HEK293 (cell line): ENCODE data around the gene METAP1D.

Source experiments
- CTCF ChIA-PET: fragments of 350-600 bp; formaldehyde crosslinking; extraction: SDS; loops from one replicate; lab custom pipeline; 2021; ENCODE audit warnings: antibody characterized with exemption; lab: Yijun Ruan, JAX
- POLR2A ChIA-PET: fragments of 300-600 bp; formaldehyde crosslinking; extraction: SDS; loops from one replicate; lab custom pipeline; 2020; ENCODE audit warnings: antibody characterized with exemption, inconsistent platforms; lab: Yijun Ruan, JAX
- H3K27ac ChIP-seq: fragments of 200-500 bp; sonication (Bioruptor generic); 2 replicates; pipeline ENCODE4 v1.5.1; 2014; ENCODE audit warnings: low read depth, low read length, control low read depth, inconsistent platforms; ENCODE audit errors: extremely low read depth
- H3K36me3 ChIP-seq, 2 experiments: fragments of 200-500 bp in 1 of 2; sonication (Bioruptor generic) in 1 of 2; 1 replicate in 1 of 2; 2 replicates in 1 of 2; pipeline ENCODE4 v1.5.1; 2014 to 2017; ENCODE audit warnings: inconsistent platforms in 2 of 2, low read length in 2 of 2; ENCODE audit not compliant: control insufficient read depth in 2 of 2, insufficient read depth in 1 of 2
- H3K4me1 ChIP-seq: fragments of 200-500 bp; sonication (Bioruptor generic); 2 replicates; pipeline ENCODE4 v1.5.1; 2014; ENCODE audit warnings: mild to moderate bottlenecking, low read length, inconsistent platforms; ENCODE audit not compliant: control insufficient read depth, insufficient read depth
- H3K4me3 ChIP-seq: 2 replicates; pipeline ENCODE4 v1.5.1; 2011; ENCODE audit warnings: low read depth, mild to moderate bottlenecking, control low read depth, low read length, moderate library complexity
- H3K9me3 ChIP-seq: fragments of 200-500 bp; sonication (Bioruptor generic); 2 replicates; pipeline ENCODE4 v1.5.1; 2014; ENCODE audit warnings: low read depth, low read length, inconsistent platforms; ENCODE audit not compliant: control insufficient read depth, insufficient read depth
- EGR2 ChIP-seq: fragments of 450-650 bp; formaldehyde crosslinking; IDR thresholded peaks from 2 replicates; pipeline ENCODE4 v1.5.1; 2016; ENCODE audit warnings: low read depth, missing biosample characterization, missing genetic modification characterization
- GLI4 ChIP-seq: fragments of 450-650 bp; formaldehyde crosslinking; IDR thresholded peaks from 2 replicates; pipeline ENCODE4 v1.5.1; 2016; ENCODE audit warnings: missing biosample characterization, missing genetic modification characterization
- GLIS1 ChIP-seq: fragments of 450-650 bp; formaldehyde crosslinking; IDR thresholded peaks from 2 replicates; pipeline ENCODE4 v1.5.1; 2016; ENCODE audit warnings: missing biosample characterization, missing genetic modification characterization
- IKZF3 ChIP-seq: fragments of 450-650 bp; IDR thresholded peaks from 2 replicates; pipeline ENCODE4 v1.5.0; 2018; ENCODE audit warnings: missing biosample characterization, mild to moderate bottlenecking, missing genetic modification characterization, moderate library complexity
- MYNN ChIP-seq: fragments of 450-650 bp; formaldehyde crosslinking; IDR thresholded peaks from 2 replicates; pipeline ENCODE4 v1.5.1; 2016; ENCODE audit warnings: missing biosample characterization, missing genetic modification characterization, borderline replicate concordance
- SCRT2 ChIP-seq: fragments of 450-650 bp; formaldehyde crosslinking; IDR thresholded peaks from 2 replicates; pipeline ENCODE4 v1.5.1; 2016; ENCODE audit warnings: missing biosample characterization, missing genetic modification characterization
- SETDB1 ChIP-seq: IDR thresholded peaks from one replicate; pipeline ENCODE4 v1.6.1; 2017; ENCODE audit warnings: mild to moderate bottlenecking, low read length, moderate library complexity, mixed read lengths; ENCODE audit not compliant: insufficient read length
- SP7 ChIP-seq: fragments of 450-650 bp; formaldehyde crosslinking; IDR thresholded peaks from 2 replicates; pipeline ENCODE4 v1.5.1; 2016; ENCODE audit warnings: missing biosample characterization, missing genetic modification characterization
- ZBTB11 ChIP-seq: fragments of 450-650 bp; formaldehyde crosslinking; conservative IDR thresholded peaks from 2 replicates; pipeline ENCODE4 v1.5.1; 2016; ENCODE audit warnings: low read depth, missing biosample characterization, missing genetic modification characterization
- ZBTB17 ChIP-seq: fragments of 450-650 bp; formaldehyde crosslinking; IDR thresholded peaks from 2 replicates; pipeline ENCODE4 v1.5.1; 2016; ENCODE audit warnings: missing biosample characterization, missing genetic modification characterization
- ZBTB6 ChIP-seq: fragments of 450-650 bp; formaldehyde crosslinking; IDR thresholded peaks from 2 replicates; pipeline ENCODE4 v1.5.1; 2017; ENCODE audit warnings: missing biosample characterization, missing genetic modification characterization
- ZBTB8A ChIP-seq: fragments of 450-650 bp; formaldehyde crosslinking; IDR thresholded peaks from 2 replicates; pipeline ENCODE4 v1.5.1; 2016; ENCODE audit warnings: missing biosample characterization, missing genetic modification characterization
- ZFP37 ChIP-seq: fragments of 450-650 bp; formaldehyde crosslinking; IDR thresholded peaks from 2 replicates; pipeline ENCODE4 v1.5.1; 2016; ENCODE audit warnings: missing biosample characterization, missing genetic modification characterization
- ZFP69B ChIP-seq: fragments of 450-650 bp; formaldehyde crosslinking; IDR thresholded peaks from 2 replicates; pipeline ENCODE4 v1.5.1; 2016; ENCODE audit warnings: missing biosample characterization, missing genetic modification characterization
- ZNF121 ChIP-seq: fragments of 450-650 bp; formaldehyde crosslinking; IDR thresholded peaks from 2 replicates; pipeline ENCODE4 v1.5.1; 2016; ENCODE audit warnings: missing biosample characterization, missing genetic modification characterization
- ZNF146 ChIP-seq: fragments of 450-650 bp; formaldehyde crosslinking; IDR thresholded peaks from 2 replicates; pipeline ENCODE4 v1.5.1; 2016; ENCODE audit warnings: missing biosample characterization, missing genetic modification characterization
- ZNF175 ChIP-seq: fragments of 450-650 bp; formaldehyde crosslinking; IDR thresholded peaks from 2 replicates; pipeline ENCODE4 v1.5.1; 2016; ENCODE audit warnings: missing biosample characterization, missing genetic modification characterization
- ZNF19 ChIP-seq: fragments of 450-650 bp; formaldehyde crosslinking; IDR thresholded peaks from 2 replicates; pipeline ENCODE4; 2016; ENCODE audit warnings: missing biosample characterization, missing genetic modification characterization, low read depth
- ZNF214 ChIP-seq: fragments of 450-650 bp; formaldehyde crosslinking; IDR thresholded peaks from 2 replicates; pipeline ENCODE4 v1.5.1; 2017; ENCODE audit warnings: missing biosample characterization, mild to moderate bottlenecking, missing genetic modification characterization, borderline replicate concordance
- ZNF24 ChIP-seq: fragments of 450-650 bp; formaldehyde crosslinking; IDR thresholded peaks from 2 replicates; pipeline ENCODE4 v1.5.1; 2016; ENCODE audit warnings: missing biosample characterization, missing genetic modification characterization
- ZNF311 ChIP-seq: fragments of 450-650 bp; formaldehyde crosslinking; IDR thresholded peaks from 2 replicates; pipeline ENCODE4 v1.5.1; 2017; ENCODE audit warnings: missing biosample characterization, missing genetic modification characterization, borderline replicate concordance
- ZNF335 ChIP-seq: fragments of 450-650 bp; formaldehyde crosslinking; conservative IDR thresholded peaks from 2 replicates; pipeline ENCODE4 v1.5.1; 2016; ENCODE audit warnings: missing biosample characterization, missing genetic modification characterization
- ZNF426 ChIP-seq: fragments of 450-650 bp; formaldehyde crosslinking; IDR thresholded peaks from 2 replicates; pipeline ENCODE4 v1.5.1; 2017; ENCODE audit warnings: missing biosample characterization, missing genetic modification characterization, mild to moderate bottlenecking, inconsistent platforms, moderate library complexity
- ZNF473 ChIP-seq: fragments of 450-650 bp; formaldehyde crosslinking; IDR thresholded peaks from 2 replicates; pipeline ENCODE4 v1.5.1; 2017; ENCODE audit warnings: missing biosample characterization, missing genetic modification characterization
- ZNF530 ChIP-seq: fragments of 450-650 bp; formaldehyde crosslinking; IDR thresholded peaks from 2 replicates; pipeline ENCODE4 v1.5.1; 2016; ENCODE audit warnings: low read depth, missing biosample characterization, missing genetic modification characterization
- ZNF639 ChIP-seq: fragments of 450-650 bp; formaldehyde crosslinking; IDR thresholded peaks from 2 replicates; pipeline ENCODE4 v1.5.1; 2016; ENCODE audit warnings: missing biosample characterization, missing genetic modification characterization
- ZNF660 ChIP-seq: fragments of 450-650 bp; IDR thresholded peaks from 2 replicates; pipeline ENCODE4 v1.5.1; 2018; ENCODE audit warnings: missing biosample characterization, mild to moderate bottlenecking, missing genetic modification characterization
- ZNF792 ChIP-seq: fragments of 450-650 bp; formaldehyde crosslinking; IDR thresholded peaks from 2 replicates; pipeline ENCODE4 v1.5.1; 2016; ENCODE audit warnings: missing biosample characterization, missing genetic modification characterization
- ZNF830 ChIP-seq: fragments of 450-650 bp; IDR thresholded peaks from 2 replicates; pipeline ENCODE4 v1.5.0; 2018; ENCODE audit warnings: missing biosample characterization, missing genetic modification characterization, low read depth, mild to moderate bottlenecking, moderate library complexity
- TF ChIP-seq, protein P1 (sequence below): fragments of 450-650 bp; formaldehyde crosslinking; IDR thresholded peaks from 2 replicates; pipeline ENCODE4 v1.5.1; 2017; ENCODE audit warnings: missing biosample characterization, mild to moderate bottlenecking, missing genetic modification characterization, moderate library complexity
- TF ChIP-seq, protein P2 (sequence below): fragments of 450-650 bp; formaldehyde crosslinking; IDR thresholded peaks from 2 replicates; pipeline ENCODE4 v1.5.1; 2017; ENCODE audit warnings: missing biosample characterization, missing genetic modification characterization

The METAP1D gene

GRCh38 chr2:172056293-172056692 lies 56.5 kb downstream of the METAP1D start:
- ChIA-PET POLR2A (interaction anchor here (1.0 kb wide), 1 partner anchor 43 kb away, joined by 3 read pairs; no protein-coding TSS in a partner anchor), CTCF (no interaction called here)
- peaks cover 14% of the 10 kb centered on the region for H3K4me1 ChIP-seq
- no peak overlapping the region for H3K4me3 ChIP-seq
- H3K27ac ChIP-seq, result no peak overlapping the region
- no peaks in the 10 kb centered on the region for H3K9me3 ChIP-seq
- H3K36me3 ChIP-seq, result no peaks in the 10 kb centered on the region
- no peak for TF ChIP-seq EGR2 (tag by site-specific recombination)
- TF ChIP-seq ZNF660 (tag by site-specific recombination), result peak; percentile 16; the same call in 1 of the 2 replicates
- TF ChIP-seq SCRT2 (tag by site-specific recombination), result peak; percentile 60
- no peak for TF ChIP-seq ZNF530 (tag by site-specific recombination)
- TF ChIP-seq ZNF426 (tag by site-specific recombination), result no peak
- TF ChIP-seq ZFP69B (tag by site-specific recombination), result no peak
- TF ChIP-seq GLI4 (tag by site-specific recombination), result no peak
- no peak for TF ChIP-seq SETDB1
- TF ChIP-seq, protein P1, sequence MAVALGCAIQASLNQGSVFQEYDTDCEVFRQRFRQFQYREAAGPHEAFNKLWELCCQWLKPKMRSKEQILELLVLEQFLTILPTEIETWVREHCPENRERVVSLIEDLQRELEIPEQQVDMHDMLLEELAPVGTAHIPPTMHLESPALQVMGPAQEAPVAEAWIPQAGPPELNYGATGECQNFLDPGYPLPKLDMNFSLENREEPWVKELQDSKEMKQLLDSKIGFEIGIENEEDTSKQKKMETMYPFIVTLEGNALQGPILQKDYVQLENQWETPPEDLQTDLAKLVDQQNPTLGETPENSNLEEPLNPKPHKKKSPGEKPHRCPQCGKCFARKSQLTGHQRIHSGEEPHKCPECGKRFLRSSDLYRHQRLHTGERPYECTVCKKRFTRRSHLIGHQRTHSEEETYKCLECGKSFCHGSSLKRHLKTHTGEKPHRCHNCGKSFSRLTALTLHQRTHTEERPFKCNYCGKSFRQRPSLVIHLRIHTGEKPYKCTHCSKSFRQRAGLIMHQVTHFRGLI (tag by site-specific recombination), result 0 out of 2 replicates have a peak, but pooled peaks have one; percentile 80
- no peak for TF ChIP-seq ZNF473 (tag by site-specific recombination)
- peak; percentile 8; the same call in 1 of the 2 replicates for TF ChIP-seq ZNF335 (tag by site-specific recombination)
- TF ChIP-seq ZNF24 (tag by site-specific recombination), result peak; percentile 63; the same call in 1 of the 2 replicates
- TF ChIP-seq SP7 (tag by site-specific recombination), result no peak
- TF ChIP-seq ZNF175, result no peak
- no peak for TF ChIP-seq ZNF121 (tag by site-specific recombination)
- TF ChIP-seq ZBTB11, result no peak
- peak; percentile 14; the same call in 1 of the 2 replicates for TF ChIP-seq GLIS1 (tag by site-specific recombination)
- no peak for TF ChIP-seq ZNF146 (tag by site-specific recombination)
- TF ChIP-seq ZNF214, result no peak
- TF ChIP-seq ZNF792 (tag by site-specific recombination), result no peak
- no peak for TF ChIP-seq ZNF19 (tag by site-specific recombination)
- TF ChIP-seq ZNF311 (tag by site-specific recombination), result no peak
- no peak for TF ChIP-seq ZFP37 (tag by site-specific recombination)
- no peak for TF ChIP-seq ZNF639 (tag by site-specific recombination)
- TF ChIP-seq, protein P2, sequence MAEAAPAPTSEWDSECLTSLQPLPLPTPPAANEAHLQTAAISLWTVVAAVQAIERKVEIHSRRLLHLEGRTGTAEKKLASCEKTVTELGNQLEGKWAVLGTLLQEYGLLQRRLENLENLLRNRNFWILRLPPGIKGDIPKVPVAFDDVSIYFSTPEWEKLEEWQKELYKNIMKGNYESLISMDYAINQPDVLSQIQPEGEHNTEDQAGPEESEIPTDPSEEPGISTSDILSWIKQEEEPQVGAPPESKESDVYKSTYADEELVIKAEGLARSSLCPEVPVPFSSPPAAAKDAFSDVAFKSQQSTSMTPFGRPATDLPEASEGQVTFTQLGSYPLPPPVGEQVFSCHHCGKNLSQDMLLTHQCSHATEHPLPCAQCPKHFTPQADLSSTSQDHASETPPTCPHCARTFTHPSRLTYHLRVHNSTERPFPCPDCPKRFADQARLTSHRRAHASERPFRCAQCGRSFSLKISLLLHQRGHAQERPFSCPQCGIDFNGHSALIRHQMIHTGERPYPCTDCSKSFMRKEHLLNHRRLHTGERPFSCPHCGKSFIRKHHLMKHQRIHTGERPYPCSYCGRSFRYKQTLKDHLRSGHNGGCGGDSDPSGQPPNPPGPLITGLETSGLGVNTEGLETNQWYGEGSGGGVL (tag by site-specific recombination), result no peak
- TF ChIP-seq ZBTB8A, result no peak
- TF ChIP-seq IKZF3 (tag by site-specific recombination), result peak; percentile 42; the same call in 1 of the 2 replicates
- TF ChIP-seq MYNN (tag by site-specific recombination), result no peak
- TF ChIP-seq ZBTB6 (tag by site-specific recombination), result no peak
- TF ChIP-seq ZNF830 (tag by site-specific recombination), result no peak
- TF ChIP-seq ZBTB17 (tag by site-specific recombination), result peak; percentile 48
